ENCODE measurements around the gene UBE2QL1.

DNA sequence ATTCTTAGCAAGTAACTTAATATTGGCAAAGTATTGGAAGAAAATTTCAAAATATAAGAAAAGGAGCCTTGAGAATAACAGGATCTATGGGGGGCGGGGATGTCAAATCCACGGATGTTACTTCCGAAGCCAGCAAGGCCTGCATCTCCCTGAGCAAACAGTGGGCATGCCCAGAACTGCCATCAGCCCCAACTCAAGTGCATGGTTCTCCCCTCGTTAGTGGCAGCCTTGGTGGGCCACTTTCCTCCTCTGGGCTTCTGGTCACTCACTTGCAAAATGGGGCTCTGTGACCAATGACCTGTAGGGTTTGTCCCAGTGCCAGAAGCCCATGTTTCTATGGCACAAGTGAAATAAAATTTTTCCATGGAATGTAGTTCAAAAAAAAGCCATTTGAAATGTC is 43.1 kb upstream of the UBE2QL1 start:
- TF ChIP-seq, protein P1, sequence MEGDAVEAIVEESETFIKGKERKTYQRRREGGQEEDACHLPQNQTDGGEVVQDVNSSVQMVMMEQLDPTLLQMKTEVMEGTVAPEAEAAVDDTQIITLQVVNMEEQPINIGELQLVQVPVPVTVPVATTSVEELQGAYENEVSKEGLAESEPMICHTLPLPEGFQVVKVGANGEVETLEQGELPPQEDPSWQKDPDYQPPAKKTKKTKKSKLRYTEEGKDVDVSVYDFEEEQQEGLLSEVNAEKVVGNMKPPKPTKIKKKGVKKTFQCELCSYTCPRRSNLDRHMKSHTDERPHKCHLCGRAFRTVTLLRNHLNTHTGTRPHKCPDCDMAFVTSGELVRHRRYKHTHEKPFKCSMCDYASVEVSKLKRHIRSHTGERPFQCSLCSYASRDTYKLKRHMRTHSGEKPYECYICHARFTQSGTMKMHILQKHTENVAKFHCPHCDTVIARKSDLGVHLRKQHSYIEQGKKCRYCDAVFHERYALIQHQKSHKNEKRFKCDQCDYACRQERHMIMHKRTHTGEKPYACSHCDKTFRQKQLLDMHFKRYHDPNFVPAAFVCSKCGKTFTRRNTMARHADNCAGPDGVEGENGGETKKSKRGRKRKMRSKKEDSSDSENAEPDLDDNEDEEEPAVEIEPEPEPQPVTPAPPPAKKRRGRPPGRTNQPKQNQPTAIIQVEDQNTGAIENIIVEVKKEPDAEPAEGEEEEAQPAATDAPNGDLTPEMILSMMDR (IDR thresholded peaks at IDR 0.05 in 2 of 3, conservative IDR thresholded peaks at IDR 0.05 in 1 of 3; ENCODE audit: borderline replicate concordance in 1 of 3, insufficient read depth in 1 of 3, low read depth in 2 of 3, low read length in 2 of 3) = no peak
- TF ChIP-seq JUND (IDR thresholded peaks at IDR 0.05) (no peak), FOSL1 (IDR thresholded peaks at IDR 0.05; ENCODE audit: low read depth) (no peak), EZH2 (IDR thresholded peaks at IDR 0.05) (no peak), EGR1 (IDR thresholded peaks at IDR 0.05; ENCODE audit: low read depth) (no peak), RAD21 (IDR thresholded peaks at IDR 0.05; ENCODE audit: low read depth) (no peak), POLR2A (IDR thresholded peaks at IDR 0.05; ENCODE audit: borderline replicate concordance, extremely low read depth, insufficient read depth, insufficient read length) (no peak), CEBPB (IDR thresholded peaks at IDR 0.05; ENCODE audit: low read depth) (no peak), EZH2phosphoT487 (IDR thresholded peaks at IDR 0.05; ENCODE audit: borderline replicate concordance) (no peak)
- TF ChIP-seq, protein P2, sequence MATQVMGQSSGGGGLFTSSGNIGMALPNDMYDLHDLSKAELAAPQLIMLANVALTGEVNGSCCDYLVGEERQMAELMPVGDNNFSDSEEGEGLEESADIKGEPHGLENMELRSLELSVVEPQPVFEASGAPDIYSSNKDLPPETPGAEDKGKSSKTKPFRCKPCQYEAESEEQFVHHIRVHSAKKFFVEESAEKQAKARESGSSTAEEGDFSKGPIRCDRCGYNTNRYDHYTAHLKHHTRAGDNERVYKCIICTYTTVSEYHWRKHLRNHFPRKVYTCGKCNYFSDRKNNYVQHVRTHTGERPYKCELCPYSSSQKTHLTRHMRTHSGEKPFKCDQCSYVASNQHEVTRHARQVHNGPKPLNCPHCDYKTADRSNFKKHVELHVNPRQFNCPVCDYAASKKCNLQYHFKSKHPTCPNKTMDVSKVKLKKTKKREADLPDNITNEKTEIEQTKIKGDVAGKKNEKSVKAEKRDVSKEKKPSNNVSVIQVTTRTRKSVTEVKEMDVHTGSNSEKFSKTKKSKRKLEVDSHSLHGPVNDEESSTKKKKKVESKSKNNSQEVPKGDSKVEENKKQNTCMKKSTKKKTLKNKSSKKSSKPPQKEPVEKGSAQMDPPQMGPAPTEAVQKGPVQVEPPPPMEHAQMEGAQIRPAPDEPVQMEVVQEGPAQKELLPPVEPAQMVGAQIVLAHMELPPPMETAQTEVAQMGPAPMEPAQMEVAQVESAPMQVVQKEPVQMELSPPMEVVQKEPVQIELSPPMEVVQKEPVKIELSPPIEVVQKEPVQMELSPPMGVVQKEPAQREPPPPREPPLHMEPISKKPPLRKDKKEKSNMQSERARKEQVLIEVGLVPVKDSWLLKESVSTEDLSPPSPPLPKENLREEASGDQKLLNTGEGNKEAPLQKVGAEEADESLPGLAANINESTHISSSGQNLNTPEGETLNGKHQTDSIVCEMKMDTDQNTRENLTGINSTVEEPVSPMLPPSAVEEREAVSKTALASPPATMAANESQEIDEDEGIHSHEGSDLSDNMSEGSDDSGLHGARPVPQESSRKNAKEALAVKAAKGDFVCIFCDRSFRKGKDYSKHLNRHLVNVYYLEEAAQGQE (IDR thresholded peaks at IDR 0.05; ENCODE audit: low read depth) = no peak

Measured in HCT116 (cell line).